Measurements from ENCODE around the gene SULT1C2. TPM values are rescaled to one million over a fixed set of nuclear protein-coding genes. Genes with fewer than 3 reads are reported as not detected.

The SULT1C2 gene
- under 1 TPM in 1 of 5 donors, not detected in 4; 0.44 TPM for total RNA-seq
- total RNA-seq (2013), result 0.26 TPM
- 0 to 0.37 (median 0) reads per million in 29 experiments for total RNA-seq

DNA sequence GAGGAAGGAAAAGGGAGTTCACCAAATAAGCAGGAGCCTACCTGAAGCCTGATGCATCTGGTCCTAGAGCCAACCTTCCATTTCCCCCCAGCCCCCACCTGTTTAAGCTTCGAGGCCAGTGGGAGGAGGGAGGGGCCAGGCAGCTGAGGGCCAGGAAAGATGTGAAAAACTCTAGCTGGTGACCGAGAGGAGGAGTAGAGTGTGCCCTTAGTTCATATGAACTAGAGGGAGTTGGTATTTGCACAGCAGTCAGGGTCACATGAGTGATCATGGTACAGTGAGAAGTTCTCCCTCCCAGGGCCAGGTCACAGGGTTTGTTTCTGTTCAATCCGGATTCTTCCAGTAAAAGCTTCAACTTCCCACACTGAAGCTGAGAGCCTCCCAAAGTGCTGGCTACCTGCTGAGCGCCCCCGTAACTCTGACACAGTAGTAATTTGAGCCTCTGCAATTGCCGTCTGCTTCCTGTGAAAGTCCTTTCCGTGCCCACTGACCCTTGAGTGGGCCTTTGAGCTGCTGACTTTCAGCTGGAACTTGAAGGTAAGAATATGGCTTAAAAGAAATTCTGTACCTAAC lies at the start of gene SULT1C2:
Gene SULT1C2 (plus strand): TSS at position 362 of the 573 bp plus-strand sequence. CDS start 4,773 bp downstream, outside the sequence.
- no peak within 1 kb of the TSS for H3K27ac Mint-ChIP-seq
- H3K4me1 Mint-ChIP-seq, result no peaks in the 10 kb centered on the region
- ChIA-PET CTCF (no interaction called here), POLR2A (no interaction called here)
- ATAC-seq (replicated peaks in 1 of 4) (no peak), DNase-seq (no peak)
- Histone ChIP-seq H3K36me3 (ENCODE audit: control insufficient read depth in 2 of 2, extremely low read depth in 1 of 2, insufficient read depth in 1 of 2, low read length in 1 of 2) (no peaks in the 10 kb centered on the region), H3K9me3 (no peaks in the 10 kb centered on the region), H3K4me3 (ENCODE audit: control insufficient read depth in 1 of 2, extremely low read depth in 1 of 2, low read length in 1 of 2) (no peak within 1 kb of the TSS), H3K4me1 (ENCODE audit: control insufficient read depth in 1 of 2, extremely low read depth in 1 of 2, insufficient read depth in 2 of 2, low read length in 2 of 2) (no peaks in the 10 kb centered on the region), H3K27ac (ENCODE audit: low read length) (no peak within 1 kb of the TSS), H3K27me3 (replicated peaks in 1 of 2; ENCODE audit: control insufficient read depth in 2 of 2, extremely low read depth in 1 of 2, insufficient read depth in 2 of 2, low read length in 1 of 2) (peaks cover 0 to 2% of the 10 kb centered on the region in 2 experiments)
- H3K36me3 Mint-ChIP-seq, result no peaks in the 10 kb centered on the region
- no peak within 1 kb of the TSS for H3K4me3 Mint-ChIP-seq
- H3K9me3 Mint-ChIP-seq, result peaks cover 0 to 10% (median 6%) of the 10 kb centered on the region in 3 donors
- H3K27me3 Mint-ChIP-seq, result peaks cover 7 to 13% of the 10 kb centered on the region in 2 donors
- WGBS (ENCODE audit: insufficient coverage), result 73% methylated on average over 4 of the region's 7 CpGs

DNA sequence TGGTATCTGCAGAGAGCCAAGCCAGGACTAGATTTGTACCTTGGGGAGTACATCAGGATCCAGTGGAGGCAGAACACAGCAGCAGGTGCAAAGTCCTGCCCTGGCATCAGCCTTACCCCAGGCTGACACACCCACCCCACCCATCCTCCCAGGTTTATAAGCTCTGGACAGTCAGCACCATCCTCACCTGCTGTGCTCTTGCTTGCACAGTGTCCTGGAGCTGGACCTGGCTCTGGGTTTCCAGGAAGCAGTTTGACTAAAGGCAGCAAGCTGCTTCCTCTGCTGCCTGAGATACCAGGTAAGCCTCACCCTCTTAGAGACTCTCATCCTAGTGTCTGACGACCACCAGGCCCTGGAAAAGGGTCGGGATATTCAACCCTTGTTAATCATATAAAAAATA lies 48.9 kb upstream of the SULT1C2 start, which contains the start of gene SULT1C3:
Gene SULT1C3 (plus strand): TSS at position 183 of the 400 bp plus-strand sequence. CDS start 7,227 bp downstream, outside the sequence.
- Mint-ChIP-seq H3K4me1 (no peaks in the 10 kb centered on the region), H3K4me3 (no peak within 1 kb of the TSS), H3K27ac (no peak within 1 kb of the TSS), H3K27me3 (peaks cover 0 to 2% of the 10 kb centered on the region in 2 donors), H3K9me3 (peaks cover 2 to 17% (median 16%) of the 10 kb centered on the region in 3 donors), H3K36me3 (peaks cover 2% of the 10 kb centered on the region)
- no peaks in the 10 kb centered on the region for H3K36me3 ChIP-seq (ENCODE audit: control insufficient read depth in 2 of 2, extremely low read depth in 1 of 2, insufficient read depth in 1 of 2, low read length in 1 of 2)
- no peaks in the 10 kb centered on the region for H3K9me3 ChIP-seq
- CTCF ChIA-PET, result no interaction called here
- POLR2A ChIA-PET, result no interaction called here
- ATAC-seq (replicated peaks in 1 of 4) (no peak), DNase-seq (no peak)
- no CpG with 5 or more reads among the region's 2 CpGs for WGBS (ENCODE audit: insufficient coverage)
- H3K27ac ChIP-seq (ENCODE audit: low read length), result no peak within 1 kb of the TSS
- H3K4me3 ChIP-seq (ENCODE audit: control insufficient read depth in 1 of 2, extremely low read depth in 1 of 2, low read length in 1 of 2), result no peak within 1 kb of the TSS
- H3K4me1 ChIP-seq (ENCODE audit: control insufficient read depth in 1 of 2, extremely low read depth in 1 of 2, insufficient read depth in 2 of 2, low read length in 2 of 2), result no peaks in the 10 kb centered on the region
- no peaks in the 10 kb centered on the region for H3K27me3 ChIP-seq (replicated peaks in 1 of 2; ENCODE audit: control insufficient read depth in 2 of 2, extremely low read depth in 1 of 2, insufficient read depth in 2 of 2, low read length in 1 of 2)

DNA sequence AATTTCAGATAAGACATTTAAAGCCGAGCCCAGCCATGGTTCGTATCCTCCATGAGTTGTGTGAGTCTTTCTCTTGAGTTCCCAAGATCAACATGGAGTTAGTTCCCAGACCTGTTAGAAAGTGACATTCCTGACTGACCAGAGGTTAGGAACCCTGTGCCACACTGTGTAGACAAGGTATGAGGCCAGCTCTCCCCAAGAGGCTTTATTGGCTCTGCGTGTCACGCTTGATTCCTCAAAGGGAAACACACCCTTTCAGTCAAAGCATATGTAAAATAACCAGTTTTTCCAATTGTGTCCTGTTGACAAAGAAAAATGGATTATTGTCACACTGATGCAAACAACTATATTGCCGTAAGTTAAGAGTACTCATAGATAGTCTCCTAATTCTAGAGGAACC lies 47.7 kb upstream of the SULT1C2 start:
- POLR2A ChIA-PET, result no interaction called here
- H3K27me3 ChIP-seq (replicated peaks in 1 of 2; ENCODE audit: control insufficient read depth in 2 of 2, extremely low read depth in 1 of 2, insufficient read depth in 2 of 2, low read length in 1 of 2), result no peaks in the 10 kb centered on the region
- 84% methylated on average over 4 of the region's 5 CpGs for WGBS (ENCODE audit: insufficient coverage)
- H3K9me3 ChIP-seq, result no peaks in the 10 kb centered on the region
- H3K4me3 Mint-ChIP-seq, result no peak overlapping the region
- no peaks in the 10 kb centered on the region for H3K36me3 ChIP-seq (ENCODE audit: control insufficient read depth in 2 of 2, extremely low read depth in 1 of 2, insufficient read depth in 1 of 2, low read length in 1 of 2)
- H3K27ac Mint-ChIP-seq, result no peak overlapping the region
- DNase-seq, result no peak
- H3K4me3 ChIP-seq (ENCODE audit: control insufficient read depth in 1 of 2, extremely low read depth in 1 of 2, low read length in 1 of 2), result no peak overlapping the region
- H3K27ac ChIP-seq (ENCODE audit: low read length), result no peak overlapping the region
- H3K27me3 Mint-ChIP-seq, result peaks cover 1 to 3% of the 10 kb centered on the region in 2 donors
- H3K9me3 Mint-ChIP-seq, result peaks cover 4 to 24% (median 15%) of the 10 kb centered on the region in 3 donors
- CTCF ChIA-PET, result no interaction called here
- no peaks in the 10 kb centered on the region for H3K4me1 Mint-ChIP-seq
- ATAC-seq (replicated peaks in 1 of 4), result no peak
- H3K4me1 ChIP-seq (ENCODE audit: control insufficient read depth in 1 of 2, extremely low read depth in 1 of 2, insufficient read depth in 2 of 2, low read length in 2 of 2), result no peaks in the 10 kb centered on the region
- peaks cover 2% of the 10 kb centered on the region for H3K36me3 Mint-ChIP-seq

DNA sequence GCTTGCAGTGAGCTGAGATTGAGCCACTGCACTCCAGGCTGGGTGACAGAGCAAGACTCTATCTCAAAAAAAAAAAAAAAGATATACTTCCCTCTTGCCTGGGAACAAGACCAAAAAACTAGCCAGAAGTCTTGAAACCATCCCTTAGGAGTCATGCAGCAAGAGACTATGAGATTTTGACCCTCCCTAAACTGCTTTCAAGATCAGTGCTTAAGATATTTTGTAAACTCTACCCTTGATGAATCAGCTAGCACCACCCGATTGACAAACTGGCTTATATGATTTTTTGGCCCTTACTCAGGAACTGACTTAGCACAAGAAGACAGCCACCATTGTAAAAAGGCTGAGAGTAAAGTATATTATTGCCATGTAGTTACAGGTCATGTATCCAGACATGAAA lies 45.1 kb upstream of the SULT1C2 start:
- DNase-seq (no peak), ATAC-seq (replicated peaks in 1 of 4) (no peak)
- no peaks in the 10 kb centered on the region for H3K36me3 ChIP-seq (ENCODE audit: control insufficient read depth in 2 of 2, extremely low read depth in 1 of 2, insufficient read depth in 1 of 2, low read length in 1 of 2)
- H3K27ac ChIP-seq (ENCODE audit: low read length), result no peak overlapping the region
- Mint-ChIP-seq H3K27me3 (peaks cover 4 to 16% of the 10 kb centered on the region in 2 donors), H3K4me3 (no peak overlapping the region), H3K9me3 (peaks cover 2 to 12% (median 7%) of the 10 kb centered on the region in 3 donors), H3K4me1 (no peaks in the 10 kb centered on the region), H3K36me3 (no peaks in the 10 kb centered on the region), H3K27ac (no peak overlapping the region)
- WGBS (ENCODE audit: insufficient coverage), result no CpG with 5 or more reads among the region's 1 CpG
- no peaks in the 10 kb centered on the region for H3K9me3 ChIP-seq
- H3K4me3 ChIP-seq (ENCODE audit: control insufficient read depth in 1 of 2, extremely low read depth in 1 of 2, low read length in 1 of 2), result no peak overlapping the region
- POLR2A ChIA-PET, result no interaction called here
- H3K27me3 ChIP-seq (replicated peaks in 1 of 2; ENCODE audit: control insufficient read depth in 2 of 2, extremely low read depth in 1 of 2, insufficient read depth in 2 of 2, low read length in 1 of 2), result no peaks in the 10 kb centered on the region
- CTCF ChIA-PET, result interaction anchor here in 1 of 2 donors (1.1 kb wide), 1 partner anchor 57 kb away, joined by 3 read pairs; no protein-coding TSS in a partner anchor
- H3K4me1 ChIP-seq (ENCODE audit: control insufficient read depth in 1 of 2, extremely low read depth in 1 of 2, insufficient read depth in 2 of 2, low read length in 2 of 2), result no peaks in the 10 kb centered on the region

DNA sequence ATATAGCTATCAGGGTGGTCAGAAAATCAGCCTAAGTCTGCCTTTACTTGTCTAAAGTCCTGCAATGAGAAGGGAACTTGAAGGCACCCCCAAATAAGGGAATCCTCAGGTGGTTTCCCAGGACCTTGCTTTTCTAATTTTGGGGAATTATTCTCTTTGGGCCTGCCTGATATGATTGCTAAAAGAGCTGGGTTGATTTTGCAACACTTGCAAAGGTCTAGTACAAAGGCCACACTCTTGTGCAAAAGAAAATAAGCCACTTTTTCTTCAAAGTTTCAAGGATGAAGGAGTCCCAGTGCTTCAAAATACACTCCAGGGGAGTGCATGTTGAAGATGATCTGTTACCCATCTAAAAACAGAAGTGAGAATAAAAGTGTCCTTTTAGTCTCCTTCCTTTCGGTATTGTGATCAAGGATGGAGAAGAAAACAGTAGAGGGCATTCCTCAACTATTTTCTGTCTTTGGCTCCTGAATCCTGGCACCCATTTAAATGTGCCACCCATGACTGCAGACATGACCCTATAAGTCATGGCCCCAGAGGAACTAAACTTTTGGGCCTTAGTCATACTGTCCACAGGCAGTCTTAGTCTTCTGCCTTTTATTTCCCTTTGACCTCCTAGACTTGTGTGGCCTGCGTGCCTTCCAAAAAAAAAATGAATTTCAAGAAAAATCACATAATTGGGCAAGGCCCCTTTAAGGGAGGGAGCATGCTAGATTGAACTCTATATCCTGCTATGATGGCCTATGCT lies 43.9 kb upstream of the SULT1C2 start:
- H3K27me3 Mint-ChIP-seq, result peaks cover 4 to 18% of the 10 kb centered on the region in 2 donors
- WGBS (ENCODE audit: insufficient coverage), result no CpG with 5 or more reads among the region's 2 CpGs
- Histone ChIP-seq H3K36me3 (ENCODE audit: control insufficient read depth in 2 of 2, extremely low read depth in 1 of 2, insufficient read depth in 1 of 2, low read length in 1 of 2) (no peaks in the 10 kb centered on the region), H3K27me3 (replicated peaks in 1 of 2; ENCODE audit: control insufficient read depth in 2 of 2, extremely low read depth in 1 of 2, insufficient read depth in 2 of 2, low read length in 1 of 2) (no peaks in the 10 kb centered on the region), H3K27ac (ENCODE audit: low read length) (no peak overlapping the region), H3K4me1 (ENCODE audit: control insufficient read depth in 1 of 2, extremely low read depth in 1 of 2, insufficient read depth in 2 of 2, low read length in 2 of 2) (no peaks in the 10 kb centered on the region), H3K4me3 (ENCODE audit: control insufficient read depth in 1 of 2, extremely low read depth in 1 of 2, low read length in 1 of 2) (no peak overlapping the region), H3K9me3 (no peaks in the 10 kb centered on the region)
- ATAC-seq (replicated peaks in 1 of 4) (no peak), DNase-seq (no peak)
- peaks cover 0 to 12% (median 7%) of the 10 kb centered on the region in 3 donors for H3K9me3 Mint-ChIP-seq
- no peaks in the 10 kb centered on the region for H3K36me3 Mint-ChIP-seq
- no peak overlapping the region for H3K4me3 Mint-ChIP-seq
- CTCF ChIA-PET, result interaction anchor here in 1 of 2 donors (1.1 kb wide), 1 partner anchor 59 kb away, joined by 3 read pairs; no protein-coding TSS in a partner anchor
- no peak overlapping the region for H3K27ac Mint-ChIP-seq
- no peaks in the 10 kb centered on the region for H3K4me1 Mint-ChIP-seq
- POLR2A ChIA-PET, result no interaction called here

DNA sequence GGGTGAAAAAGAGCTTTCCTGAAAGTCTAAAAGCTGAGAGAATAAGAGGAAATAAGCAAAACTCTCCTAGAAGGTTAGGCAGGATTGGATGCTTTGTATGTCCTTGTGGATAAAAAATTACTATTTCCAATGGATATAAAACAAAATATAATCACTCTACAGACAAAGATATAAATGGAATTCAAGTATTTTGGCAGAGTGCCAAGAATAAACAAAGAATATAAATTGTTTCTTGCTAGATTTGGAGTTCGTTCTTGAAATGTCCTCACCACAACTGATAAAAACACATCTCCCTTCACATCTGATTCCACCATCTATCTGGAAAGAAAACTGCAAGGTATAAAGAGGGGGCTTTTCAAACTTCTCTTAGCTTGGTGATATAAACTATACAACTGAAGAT lies 35.6 kb upstream of the SULT1C2 start:
- Histone ChIP-seq H3K4me3 (ENCODE audit: control insufficient read depth in 1 of 2, extremely low read depth in 1 of 2, low read length in 1 of 2) (no peak overlapping the region), H3K36me3 (ENCODE audit: control insufficient read depth in 2 of 2, extremely low read depth in 1 of 2, insufficient read depth in 1 of 2, low read length in 1 of 2) (no peaks in the 10 kb centered on the region), H3K27ac (ENCODE audit: low read length) (no peak overlapping the region), H3K9me3 (no peaks in the 10 kb centered on the region), H3K27me3 (replicated peaks in 1 of 2; ENCODE audit: control insufficient read depth in 2 of 2, extremely low read depth in 1 of 2, insufficient read depth in 2 of 2, low read length in 1 of 2) (no peaks in the 10 kb centered on the region), H3K4me1 (ENCODE audit: control insufficient read depth in 1 of 2, extremely low read depth in 1 of 2, insufficient read depth in 2 of 2, low read length in 2 of 2) (no peaks in the 10 kb centered on the region)
- no peaks in the 10 kb centered on the region for H3K36me3 Mint-ChIP-seq
- no peaks in the 10 kb centered on the region for H3K4me1 Mint-ChIP-seq
- POLR2A ChIA-PET, result no interaction called here
- no peaks in the 10 kb centered on the region for H3K9me3 Mint-ChIP-seq
- H3K27ac Mint-ChIP-seq, result no peak overlapping the region
- no peak for ATAC-seq (replicated peaks in 1 of 4)
- CTCF ChIA-PET, result no interaction called here
- no peak for DNase-seq
- no CpG with 5 or more reads among the region's 1 CpG for WGBS (ENCODE audit: insufficient coverage)
- no peak overlapping the region for H3K4me3 Mint-ChIP-seq
- H3K27me3 Mint-ChIP-seq, result peaks cover 0 to 22% of the 10 kb centered on the region in 2 donors
